Fibroblast of peridontal ligament (primary cell): ENCODE measurements around the gene XDH.
A peak's percentile ranks its signal among the peaks of the same experiment; 100 is the strongest.

Experiments
- DNase-seq: peaks from one replicate; pipeline ENCODE4 v3.0.0-alpha.2; 2010; ENCODE audit errors: extremely low read depth

The XDH gene

DNA sequence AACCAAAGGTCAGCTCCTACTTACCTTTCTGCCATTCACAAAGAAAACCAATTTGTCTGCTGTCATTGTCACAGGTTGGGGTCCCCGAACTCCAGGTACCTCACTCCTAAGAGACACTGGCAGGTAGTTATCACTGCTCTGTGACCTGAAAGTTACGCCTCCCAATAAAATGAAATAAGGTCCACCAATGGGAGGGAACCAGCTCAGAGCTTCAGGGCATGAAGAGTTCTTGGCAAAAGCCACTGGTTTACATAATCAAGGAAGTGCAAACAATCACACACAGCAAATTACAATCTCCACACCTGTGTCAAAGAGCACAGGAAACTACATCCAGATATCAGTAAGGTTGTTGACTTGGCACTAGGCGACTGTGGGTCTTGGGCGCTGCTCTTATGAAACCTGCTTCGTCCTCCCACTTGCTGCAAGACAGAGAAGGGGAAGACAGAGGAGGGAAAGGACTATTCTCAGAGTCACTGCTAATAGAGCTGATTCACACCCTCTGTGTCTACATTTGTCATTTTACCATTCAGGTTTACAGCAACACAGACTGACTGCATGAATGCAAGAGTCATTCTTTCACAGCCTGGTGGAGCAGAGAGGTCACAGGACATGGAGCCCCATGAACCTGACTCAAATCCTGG is at the start of gene XDH:
TSS of gene XDH (minus strand) at position 142 of the 641 bp plus-strand sequence. CDS start at position 66, 76 bp downstream.
- no peak for DNase-seq

DNA sequence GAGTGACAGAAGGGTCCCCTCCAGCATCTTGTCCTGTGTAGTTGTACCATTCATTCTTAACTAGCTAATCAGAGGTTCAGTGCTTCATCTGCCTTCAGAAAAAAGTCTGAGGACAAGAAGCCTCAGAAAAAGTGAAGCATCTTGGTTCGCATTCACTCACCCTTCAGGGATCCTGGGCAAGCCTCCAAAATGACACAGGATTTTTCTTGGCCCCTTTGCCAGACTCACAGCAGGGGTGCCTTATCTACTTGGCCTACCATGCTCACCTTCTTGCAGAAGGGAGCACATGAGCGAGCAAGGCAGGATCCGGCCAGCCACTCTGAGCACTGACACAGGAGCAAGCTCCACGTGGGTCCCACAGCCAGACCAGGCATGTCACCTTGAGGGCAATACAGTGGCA is 43.1 kb upstream of the XDH start:
- DNase-seq = no peak

DNA sequence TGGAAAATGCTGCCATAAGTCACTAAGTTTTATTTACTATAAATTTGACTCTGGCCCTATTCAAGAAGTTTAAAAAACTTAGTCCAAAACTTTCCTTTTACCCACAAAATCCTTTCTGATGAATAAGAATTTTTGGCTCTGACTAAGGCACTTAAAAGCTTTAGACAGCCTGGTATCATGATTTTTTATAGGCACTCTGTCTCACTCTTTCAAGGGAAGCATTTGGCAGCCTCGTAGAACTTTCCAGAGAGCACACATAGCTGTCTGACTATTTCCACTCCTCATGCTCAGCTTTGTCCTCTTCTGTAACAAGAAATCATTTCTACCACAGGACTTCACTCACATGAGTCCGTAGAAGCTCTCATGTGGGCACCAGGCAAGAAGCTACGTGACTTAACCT is 32.3 kb upstream of the XDH start:
- DNase-seq = peak; percentile 88

DNA sequence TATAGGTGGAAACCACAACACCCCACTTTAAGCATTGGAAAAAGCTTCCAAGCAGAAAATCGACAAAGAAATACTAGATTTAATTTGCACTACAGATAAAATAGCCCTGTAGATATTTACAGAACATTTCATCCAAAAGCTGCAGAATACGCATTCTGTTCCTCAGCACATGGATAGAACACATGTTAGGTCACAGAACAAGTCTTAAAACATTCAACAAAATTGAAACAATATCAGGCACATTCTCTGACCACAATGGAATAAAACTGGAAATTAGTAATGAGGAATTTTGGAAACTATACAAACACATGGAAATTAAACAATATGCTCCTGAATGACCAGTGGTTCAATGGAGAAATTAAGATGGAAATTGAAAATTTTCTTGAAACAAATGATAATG is 27.8 kb upstream of the XDH start:
- peak; percentile 12 for DNase-seq

DNA sequence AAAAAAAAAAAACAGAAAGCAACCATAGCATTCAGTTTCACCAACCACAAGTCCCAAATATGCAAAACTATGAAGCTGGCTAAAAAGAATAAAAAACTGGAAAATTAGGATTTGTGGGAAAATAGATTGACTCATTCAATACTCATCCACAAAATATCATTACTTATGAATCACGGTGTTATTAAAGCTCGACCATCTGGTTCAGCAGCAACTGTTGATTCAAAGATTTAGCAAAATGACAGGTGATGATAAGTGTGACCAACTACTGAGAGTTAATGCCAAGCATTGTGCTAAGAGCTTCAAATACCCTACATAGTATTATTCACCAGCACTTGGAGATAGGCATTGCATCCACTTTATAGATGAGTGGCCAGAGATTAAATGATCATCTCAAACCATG is 26.2 kb upstream of the XDH start:
- peak; percentile 80 for DNase-seq

DNA sequence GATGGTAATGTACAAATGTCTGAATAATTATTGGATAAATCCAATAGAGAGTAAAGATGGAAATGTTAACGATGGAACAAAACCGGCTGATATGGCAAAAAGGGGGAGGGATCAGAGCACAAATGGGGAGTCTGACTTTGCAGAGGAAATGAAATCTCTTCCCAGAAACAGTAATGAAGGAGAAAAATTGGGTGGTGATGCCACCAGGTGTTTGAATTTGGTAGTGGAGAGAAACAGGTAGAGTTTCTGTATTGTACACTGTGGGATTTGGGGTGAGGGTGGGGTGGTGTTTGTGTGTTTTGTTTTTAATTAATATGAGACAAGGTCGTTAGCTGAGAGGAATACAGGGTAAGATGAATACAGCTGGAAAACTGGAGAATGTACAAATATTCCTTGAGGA is 20.4 kb upstream of the XDH start:
- DNase-seq = peak; percentile 20

DNA sequence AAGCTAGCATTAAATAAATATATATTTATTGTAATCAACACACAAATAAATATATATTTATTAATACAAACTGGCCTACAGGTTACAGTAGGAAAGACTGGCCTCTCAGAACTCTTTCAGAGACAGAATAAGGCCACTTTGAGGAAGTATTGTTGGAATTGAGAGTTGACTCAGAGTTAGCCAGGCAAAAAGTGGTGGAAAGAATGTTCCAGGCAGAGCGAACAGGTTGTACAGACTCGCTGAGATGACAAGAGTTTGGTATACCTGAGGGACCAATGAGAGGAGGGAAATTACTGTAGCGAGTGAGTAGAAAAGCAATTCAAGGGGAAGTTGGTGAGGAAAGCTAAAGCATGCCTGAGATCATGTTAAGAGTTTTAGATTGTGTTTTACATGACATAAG is 19.0 kb upstream of the XDH start:
- no peak for DNase-seq

DNA sequence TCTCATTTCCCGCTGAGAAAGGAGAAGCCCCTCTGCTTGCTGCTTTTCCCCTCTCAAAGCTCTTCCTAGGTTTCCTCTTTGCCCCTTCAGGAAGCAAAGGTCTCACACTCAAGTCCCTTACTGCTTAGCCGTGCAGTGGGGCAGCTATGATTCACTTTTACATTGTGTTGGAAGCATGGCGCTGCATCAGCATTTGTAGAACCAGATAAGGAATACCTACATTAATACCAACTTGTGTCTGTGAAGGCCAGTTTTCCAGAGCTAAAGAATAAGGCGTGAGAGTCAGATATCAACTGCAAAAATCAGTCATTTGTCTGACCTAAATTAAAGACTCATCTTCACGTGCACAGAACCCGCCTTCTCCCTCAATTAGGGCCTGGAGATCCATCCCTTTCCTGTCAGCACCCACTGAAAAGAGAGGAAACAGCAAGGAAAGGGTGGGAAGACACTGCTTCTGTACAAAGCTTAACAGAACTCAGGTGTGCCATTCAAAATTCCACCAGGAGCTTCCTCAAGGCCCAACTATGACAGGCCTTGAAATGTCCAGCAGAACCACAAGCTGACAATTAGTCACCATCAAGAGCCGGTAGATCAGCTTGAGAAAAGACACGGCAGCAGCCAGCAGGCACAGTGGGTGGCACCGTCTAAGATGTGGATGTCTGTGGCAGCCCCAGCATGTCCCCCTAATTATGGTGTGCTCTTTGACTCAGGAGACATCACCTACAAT is 16.1 kb upstream of the XDH start:
- no peak for DNase-seq

DNA sequence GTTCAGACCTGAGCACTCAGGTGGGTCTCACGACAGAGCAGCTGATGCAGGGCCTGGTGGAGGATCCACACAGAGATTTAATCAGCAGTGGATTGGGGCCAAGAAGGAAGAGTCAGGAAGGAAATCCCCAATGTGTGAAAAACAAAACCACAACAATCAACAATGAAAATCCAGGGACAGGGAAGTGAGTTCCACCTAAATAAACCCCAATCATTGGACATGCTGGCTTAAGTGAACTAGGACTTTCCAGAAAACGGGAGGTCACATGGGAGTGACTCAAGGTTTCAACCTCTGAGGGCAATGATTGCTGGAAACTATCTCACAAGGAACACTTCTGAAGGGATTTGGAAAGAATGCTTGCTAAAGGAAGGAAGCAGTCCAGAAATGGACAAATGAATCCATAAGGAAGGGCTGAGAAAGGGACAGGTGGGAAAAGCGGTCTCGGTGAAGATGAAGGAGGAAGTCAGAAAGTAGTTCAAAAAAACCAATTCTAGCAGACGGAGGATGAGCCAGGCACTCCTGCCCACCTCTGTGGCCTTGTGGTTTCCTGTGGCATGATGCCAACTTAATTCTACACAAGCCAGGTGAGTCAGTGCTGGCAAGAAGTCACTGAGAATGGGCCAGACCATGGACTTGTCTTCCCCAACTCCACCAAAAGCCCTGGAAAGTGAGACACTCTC is 15.4 kb upstream of the XDH start:
- peak; percentile 29 for DNase-seq

DNA sequence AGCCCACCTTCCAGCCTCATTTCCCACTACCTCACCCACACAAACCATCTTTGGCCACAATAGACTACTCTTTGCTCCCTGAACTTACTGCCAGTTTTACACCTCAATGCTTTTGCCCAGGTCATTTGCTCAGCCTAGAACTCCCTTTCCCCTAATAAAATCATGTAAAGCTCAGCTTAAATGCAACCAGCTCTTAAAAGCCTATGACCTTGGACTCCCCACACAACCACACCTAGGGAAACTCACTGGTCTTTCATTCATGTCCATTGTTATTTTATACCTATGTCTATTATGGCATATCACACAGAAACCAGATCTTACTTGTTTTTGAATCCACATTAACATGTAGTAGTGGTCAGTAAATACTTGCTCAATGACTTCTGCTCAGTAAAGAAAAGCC is 14.5 kb upstream of the XDH start:
- DNase-seq = no peak

DNA sequence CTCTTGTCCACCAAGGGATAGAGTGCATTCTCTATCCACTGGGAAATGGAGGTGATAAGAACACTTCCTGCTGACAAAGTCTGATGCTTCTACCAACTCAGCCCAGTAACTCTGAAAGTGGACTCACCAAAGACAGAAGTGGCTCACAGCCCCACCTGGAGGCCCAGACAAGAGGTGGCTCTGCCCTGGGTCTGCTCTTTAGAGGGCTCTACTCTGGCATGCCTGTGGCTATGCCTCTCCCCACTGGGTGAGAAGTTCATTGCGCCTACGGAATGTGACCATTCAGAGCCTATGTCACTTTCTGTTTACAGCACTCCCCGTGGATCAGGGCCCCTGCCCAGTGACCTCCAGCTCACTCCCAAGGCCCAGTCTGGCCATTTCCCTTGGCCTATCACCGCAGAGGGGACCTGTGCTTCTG is 13.5 kb upstream of the XDH start:
- DNase-seq = no peak

DNA sequence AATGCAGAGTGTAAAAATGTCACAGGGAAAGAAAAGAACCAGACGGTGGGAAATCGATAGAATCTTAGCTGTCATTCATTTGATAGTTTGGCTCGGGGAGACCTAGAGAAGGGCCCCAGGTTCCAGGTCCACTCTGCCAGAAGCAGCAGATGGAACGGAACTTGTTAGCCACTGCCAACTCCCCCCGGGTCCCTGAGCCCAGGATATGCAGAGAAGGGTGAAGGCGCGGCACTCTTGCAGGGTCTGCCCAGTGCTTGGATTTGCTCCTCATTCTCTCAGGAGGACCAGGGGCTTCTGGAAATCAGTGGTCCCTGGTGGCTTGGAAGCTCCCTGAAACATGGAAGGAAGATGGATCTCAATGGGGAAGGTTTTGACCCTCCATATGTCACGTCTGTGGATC is 11.6 kb upstream of the XDH start:
- no peak for DNase-seq

DNA sequence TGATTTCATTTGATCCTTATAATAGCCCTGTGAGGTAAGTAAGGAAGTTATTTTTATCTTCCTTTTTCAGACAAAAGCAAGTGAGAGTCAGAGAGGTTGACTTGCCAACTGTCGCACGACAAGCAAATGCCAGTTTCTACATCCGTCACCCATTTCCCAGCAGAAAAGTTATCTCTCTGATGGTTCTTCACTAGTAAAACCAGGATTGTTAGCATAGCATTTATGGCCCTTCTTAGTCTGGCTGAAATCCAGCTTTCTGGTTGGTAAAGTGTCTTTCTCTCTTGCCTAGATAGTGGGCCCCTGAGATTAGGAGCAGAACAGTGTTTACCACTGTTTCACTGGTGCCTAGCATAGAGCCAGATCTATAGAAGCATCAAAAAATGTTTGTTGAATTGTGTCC is 7.1 kb upstream of the XDH start:
- DNase-seq = no peak

DNA sequence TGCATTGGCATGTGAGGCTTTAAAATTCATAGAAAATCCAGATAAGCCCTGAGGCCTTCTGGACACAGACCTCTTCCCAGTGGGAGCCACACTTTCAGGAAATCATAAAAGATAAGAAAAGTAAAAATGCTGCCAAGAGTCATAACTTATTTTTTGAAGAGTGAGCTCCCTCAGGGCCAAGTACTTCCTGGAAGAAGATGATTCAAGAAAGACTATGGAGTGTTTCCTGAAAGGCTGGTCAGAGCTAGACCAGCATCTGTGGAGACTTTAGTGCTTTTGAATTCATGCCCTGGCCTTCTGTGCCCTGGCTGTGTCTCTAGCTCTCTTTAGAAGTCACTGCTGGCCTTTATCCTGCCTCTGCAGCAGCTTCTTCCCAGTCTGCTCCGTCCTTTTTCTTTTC is 6.4 kb upstream of the XDH start:
- no peak for DNase-seq

DNA sequence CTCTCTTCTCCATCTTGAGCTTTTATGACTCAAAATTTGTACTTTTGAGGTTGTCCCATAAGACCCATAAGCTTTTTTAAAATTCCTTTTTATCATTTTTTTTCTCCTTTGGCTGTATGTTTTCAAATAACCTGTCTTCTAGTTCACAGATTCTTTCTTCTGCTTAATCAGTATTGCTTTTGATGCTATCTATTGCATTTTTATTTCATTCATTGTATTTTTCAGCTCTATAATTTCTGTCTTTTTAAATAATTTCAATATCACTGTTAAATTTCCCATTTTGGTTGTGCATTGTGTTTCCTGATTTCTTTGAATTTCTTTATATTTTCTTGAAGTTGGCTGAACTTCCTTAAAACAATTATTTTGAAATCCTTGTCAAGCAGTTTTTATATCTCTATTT is 4.8 kb upstream of the XDH start:
- DNase-seq = no peak

DNA sequence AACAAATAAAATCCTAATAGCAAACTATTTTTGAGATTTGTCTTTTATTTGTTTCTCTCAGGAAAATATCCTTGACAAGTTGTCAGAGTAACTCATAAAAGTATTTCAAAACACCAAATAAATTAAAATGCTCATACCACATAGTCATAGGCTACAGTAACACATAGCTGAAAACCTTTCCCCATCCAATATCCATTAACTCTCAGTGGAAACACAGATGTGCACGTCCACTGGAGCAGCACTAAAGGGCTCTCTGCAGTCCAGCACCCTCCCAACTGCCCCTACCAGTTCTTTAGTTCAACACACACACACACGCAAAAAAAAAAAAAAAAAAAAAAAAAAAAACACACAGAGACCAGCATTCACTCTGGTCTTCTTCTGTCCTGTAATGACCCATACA is 879 bp upstream of the XDH start:
- peak; percentile 38 for DNase-seq

DNA sequence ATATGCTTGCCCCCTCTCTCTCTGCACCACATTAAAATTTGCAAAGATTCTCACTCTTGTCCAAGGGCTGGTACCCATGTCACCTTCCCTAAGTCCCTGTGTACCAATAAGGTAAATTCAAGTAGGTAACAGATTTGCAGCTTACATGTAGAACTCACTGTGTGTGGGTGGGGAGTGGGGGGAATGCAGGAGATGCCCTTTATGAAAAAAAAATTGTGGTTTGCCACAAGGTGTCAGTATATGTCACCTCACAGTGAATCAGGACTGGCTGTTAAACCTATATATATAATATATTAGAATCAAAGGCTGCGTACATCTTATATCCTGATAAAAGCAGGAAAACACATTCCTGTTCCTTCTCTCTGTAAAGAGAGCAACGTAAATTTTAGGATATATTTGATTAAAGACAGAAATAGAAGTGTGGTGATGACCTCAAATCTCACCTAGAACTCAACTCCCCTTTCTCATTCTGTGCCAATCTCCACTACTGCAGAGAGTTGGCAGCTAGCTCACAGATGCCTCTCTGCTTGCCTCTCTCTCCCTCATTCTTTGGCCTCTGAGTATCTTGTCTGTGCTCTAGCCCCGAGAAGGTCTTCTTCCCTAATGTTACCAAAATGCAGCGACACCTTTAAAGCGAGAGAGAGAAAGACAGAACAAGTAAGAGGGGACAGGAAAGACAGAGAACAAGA is 536 bp downstream of the XDH start:
- DNase-seq = no peak

DNA sequence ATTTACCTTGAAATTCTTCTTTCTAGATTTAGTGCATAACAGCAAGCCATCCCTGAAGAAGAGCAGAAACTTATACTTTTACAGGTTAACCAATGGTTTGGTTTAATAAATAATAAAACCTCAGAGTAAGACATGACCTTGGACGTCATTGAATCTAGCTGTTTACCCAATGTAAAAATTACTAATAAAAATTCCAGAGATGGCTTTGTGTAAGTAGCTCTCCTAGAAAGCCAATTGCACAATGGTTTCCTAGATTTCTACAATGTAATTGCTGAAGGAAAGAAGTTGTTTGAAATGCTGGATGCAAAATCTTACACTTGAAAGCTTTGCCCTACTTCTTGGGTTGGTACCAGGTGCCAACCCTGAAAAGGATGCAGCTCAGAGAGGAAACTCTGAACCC is 1.5 kb downstream of the XDH start:
- DNase-seq = peak; percentile 38

DNA sequence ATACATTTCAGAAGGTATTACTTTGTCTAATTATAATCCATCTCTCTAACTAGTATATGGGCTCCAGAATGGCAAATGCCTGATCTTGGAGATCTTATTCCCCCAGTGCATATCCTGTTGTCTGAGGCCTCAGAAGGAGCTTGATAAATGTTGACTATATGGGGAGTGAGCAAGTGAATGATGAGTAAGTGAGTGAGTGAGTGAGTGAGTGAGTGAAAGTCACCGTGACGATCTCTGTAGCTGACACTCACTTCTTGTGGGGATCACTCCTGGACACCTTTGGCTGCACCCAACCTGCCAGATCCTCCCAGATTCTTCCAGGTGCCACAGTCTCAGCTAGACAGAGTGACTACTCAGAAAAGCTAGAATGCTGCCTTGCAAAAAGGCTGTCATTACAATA is 2.8 kb downstream of the XDH start:
- no peak for DNase-seq

DNA sequence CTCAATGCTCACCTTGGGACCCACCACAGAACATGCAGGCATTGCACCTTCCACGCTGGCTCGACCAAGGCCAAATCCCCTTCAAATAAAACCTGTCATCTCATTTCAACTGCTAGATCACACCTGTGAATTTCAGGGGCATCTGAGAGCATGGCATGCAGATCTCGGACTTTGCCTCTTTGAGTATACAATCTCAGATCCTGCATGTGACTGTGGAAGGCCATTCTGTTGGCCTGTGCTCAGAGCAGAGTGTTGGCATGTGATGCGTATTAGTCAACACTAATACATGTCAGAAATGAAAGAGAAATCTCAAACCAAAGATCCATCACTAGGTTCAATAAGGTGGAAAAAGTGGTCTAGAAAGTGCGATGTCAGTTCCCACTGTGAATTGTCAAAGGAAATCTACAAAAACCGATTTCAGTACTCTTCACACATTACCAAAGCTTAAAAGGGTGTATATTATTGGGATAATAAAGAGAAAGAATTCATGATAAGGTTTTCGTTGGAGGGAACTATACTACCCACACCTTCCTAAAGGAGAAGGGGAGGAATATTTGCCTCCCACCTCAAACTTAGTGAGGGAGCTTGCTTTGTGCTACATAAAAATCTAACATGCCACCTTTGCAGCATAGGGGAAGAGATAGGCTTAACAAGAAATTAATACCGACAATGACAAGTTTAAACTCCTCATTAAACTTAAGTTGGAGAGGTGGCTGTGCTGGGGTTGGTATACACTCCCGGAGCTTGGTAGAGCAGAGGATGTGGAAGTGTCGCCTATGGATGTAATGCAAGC is 7.8 kb downstream of the XDH start:
- DNase-seq = no peak

DNA sequence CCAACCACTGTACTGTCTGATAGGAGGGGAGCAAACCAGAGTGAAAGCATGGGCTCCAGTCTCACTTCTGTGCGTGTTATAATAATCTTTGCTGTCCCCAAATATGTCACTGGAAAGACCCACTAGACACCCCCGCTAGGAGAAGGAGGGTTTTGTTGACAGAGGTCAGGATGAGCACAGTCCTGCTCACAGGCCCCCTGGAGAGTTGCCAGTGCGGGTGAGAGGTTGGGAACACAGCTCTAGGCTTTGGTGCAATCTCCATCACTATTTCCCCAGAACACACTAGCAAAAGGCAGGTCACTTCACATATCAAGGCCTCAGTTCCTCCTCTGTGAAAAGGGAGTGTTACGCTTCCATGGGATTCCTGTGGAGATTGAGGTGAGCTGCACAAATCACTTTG is 9.7 kb downstream of the XDH start:
- no peak for DNase-seq

DNA sequence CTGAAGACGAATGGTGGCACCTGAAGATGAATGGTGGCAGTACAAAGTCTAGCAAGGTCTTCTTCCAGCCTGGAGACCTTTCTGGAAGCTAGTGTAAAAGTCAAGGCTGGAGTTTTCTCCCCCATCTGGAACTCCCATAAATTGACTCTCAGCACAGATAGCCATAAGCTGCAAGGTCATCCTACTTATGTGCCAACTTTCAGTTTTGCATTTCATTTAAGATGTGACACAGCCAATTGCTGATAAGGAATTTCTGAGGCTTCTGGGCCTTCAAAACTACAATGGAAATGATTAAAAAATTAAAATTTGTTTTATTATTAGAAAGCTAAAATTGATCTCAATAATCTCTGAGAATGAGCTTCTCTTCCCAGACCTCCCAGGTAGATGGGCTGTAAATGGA is 10.2 kb downstream of the XDH start:
- DNase-seq = peak; percentile 36
